Stimulated activated CD8-positive, alpha-beta memory T cell treated with anti-CD3 and anti-CD28 coated beads, Interleukin-12 subunit alpha, Interleukin-12 subunit beta, amount 100 ng/mL, for 4 hours (primary cell): Measurements from ENCODE around the gene PCGF2.

Source experiments
- DNase-seq: peaks from one replicate; pipeline ENCODE4 v3.0.0-alpha.2; 2020; ENCODE audit warnings: low read depth

PCGF2 gene

DNA sequence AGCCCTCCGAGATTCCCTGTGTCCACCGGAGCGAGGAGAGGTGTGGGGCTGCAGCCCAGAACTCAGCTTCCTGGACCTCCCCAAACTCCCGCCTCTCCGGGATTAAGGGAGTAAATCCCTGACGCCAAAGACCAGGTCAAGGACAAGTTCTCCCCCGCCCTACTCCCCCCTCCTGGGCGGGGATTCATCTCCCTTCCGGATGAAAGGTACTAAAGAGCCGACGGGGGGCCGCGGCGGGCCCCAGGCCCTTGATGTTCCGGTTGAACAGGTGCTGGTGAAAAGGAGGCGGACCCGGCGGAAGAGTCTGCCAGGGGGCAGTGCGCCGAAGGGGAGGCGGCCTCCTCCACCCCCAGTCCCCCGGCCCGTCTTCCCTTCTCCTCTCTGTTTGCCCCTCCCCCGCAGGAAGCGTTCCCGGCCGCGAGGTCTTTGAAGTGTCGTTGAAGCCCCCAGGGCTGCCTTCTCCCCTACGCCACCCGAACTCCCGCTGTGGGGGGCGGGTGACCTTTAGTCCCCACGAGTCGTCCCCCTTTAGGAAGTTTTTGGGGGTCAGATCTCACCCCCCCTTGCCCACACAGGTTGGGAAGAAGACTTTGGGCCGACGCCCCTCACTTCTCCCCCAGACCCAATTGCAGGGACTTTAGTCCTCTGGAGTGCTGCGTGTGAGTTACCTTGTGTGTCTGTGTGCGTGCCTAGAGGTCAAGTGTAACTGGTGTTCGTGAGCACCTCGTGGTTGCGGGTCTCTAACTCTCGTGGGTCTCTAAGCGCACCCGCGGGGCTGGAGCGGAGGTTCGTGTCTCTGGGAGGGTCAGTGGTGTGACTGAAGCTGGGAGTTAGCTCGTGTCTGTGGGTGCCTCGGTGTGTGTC is 44.2 kb downstream of the PCGF2 start:
- DNase-seq, result peak; percentile 75

DNA sequence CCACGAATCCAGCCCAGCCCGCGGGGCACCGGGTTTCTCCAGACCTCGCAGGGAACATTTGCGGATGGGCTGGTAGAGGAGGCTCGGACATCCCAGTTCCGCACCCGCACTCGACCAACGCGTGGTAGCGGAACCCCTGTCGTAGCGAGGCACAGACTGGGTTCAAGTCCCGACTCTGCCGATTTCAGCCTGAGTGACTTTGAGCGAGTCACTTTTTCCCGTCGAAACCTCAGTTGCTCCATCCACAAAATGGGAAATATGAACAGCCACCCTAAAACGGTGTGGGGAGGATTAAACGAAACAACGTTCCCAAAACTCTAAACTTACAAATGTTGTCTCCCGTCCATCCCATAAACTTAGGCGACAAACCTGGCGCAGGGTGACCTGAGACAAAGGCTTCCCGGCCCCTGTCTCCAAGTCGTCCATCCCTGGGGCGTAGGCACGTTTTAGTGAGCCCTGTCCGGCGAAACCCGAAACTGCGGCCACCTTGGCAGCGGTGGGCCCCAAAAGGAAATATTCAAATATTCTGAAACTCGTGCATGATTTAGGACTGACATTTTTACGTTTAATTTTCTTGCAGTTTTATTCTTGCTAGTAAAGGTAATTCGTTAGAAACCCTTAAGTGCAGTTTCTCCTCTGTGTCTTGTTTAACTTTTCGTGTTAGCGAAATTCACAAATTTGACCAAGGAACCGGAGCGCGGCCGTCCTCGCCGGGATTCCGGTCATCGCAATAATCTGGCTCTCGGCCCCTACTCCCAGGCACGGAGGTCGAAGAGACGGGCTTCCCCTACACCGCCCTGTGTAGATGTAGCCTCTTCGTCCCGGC is 45.0 kb downstream of the PCGF2 start:
- no peak for DNase-seq

GRCh38 chr17:38702166-38702915 is 45.8 kb downstream of the PCGF2 start:
- peak; percentile 75 for DNase-seq

DNA sequence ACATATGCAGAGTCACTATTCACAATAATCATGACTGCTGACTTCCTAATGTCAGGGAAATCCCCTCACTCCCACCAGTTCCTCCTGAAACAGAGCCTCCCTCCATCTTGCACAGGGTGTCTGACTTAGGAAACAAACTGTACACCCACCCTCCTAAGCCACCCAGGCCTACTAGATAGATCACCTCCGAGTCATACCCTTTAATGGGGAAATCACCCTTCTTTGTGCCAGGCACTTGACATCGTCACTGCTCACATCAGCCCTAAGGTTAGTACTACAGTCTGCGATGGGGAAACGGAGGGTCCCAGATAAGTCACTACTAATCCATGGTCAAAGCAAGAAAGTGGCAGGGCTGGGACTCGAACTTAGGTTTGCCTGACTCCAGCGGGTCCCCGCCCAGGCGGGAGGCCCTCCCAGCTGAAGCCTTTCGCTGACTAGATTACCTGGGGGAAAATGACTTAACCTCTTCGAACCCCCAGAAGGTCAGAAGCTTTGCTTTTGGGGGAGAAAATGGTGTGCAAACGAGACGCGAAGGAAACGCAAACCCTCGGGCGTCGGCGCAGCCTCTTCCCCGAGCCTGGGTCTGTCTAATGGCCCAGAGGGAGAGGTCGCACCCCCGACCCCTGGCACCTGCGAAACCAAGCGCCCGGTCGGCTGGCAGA is 46.5 kb downstream of the PCGF2 start:
- DNase-seq, result peak; percentile 63

GRCh38 chr17:38698760-38699159 is 49.4 kb downstream of the PCGF2 start:
- DNase-seq, result no peak

- DNase-seq, result no peak
Observed at GRCh38 chr17:38697061-38697820, 50.9 kb downstream of the PCGF2 start.

DNA sequence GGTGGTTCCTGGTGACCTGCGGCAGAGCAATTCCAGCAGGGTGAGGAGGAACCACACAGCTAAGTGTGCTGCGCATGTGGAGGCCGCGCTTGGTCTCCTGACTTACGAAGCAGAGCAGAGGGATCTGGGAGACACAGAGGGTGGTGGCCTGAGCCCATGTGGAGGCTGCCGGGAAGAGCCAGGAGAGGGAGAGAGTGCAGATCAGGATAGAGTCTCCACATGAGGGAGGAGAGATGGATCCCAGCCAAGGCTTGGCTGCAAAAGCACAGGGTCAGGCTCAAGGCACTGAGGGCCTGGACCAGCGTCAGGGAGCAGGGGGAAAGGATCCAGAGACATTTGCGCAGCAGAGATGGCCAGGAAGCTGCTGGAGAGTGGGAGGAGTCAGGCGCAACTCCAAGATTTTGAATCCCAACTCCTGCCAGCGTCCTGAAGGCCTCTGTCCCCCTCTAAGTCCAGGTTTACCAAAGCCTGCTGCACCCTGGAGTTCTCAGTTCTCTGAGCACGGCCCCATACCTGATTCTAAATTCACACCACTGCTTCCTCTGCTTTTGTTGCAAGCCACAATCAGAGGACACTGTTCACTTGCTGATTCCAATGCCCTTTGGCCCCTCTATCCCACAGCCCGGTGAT is 54.3 kb downstream of the PCGF2 start:
- no peak for DNase-seq

DNA sequence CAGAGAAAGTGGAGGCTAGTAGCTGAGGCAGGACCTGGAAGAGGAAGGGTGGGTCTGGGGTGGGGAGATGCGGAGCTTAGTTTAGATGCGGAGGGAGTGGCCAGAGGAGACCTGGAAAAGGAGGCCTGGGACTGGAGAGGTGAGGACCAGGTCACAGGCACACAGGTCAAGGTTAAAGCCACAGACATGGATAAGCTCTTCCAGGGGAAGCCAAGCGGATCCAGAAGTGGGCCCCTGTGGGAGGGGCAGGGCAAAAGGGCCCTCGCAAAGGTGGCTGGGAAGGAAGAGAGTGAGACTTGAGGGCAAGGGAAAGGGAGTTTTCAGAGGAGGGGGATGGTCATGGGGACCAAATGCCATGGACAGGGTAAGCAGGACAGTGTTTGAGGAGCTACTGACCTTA is 57.0 kb downstream of the PCGF2 start:
- DNase-seq, result no peak

GRCh38 chr17:38690386-38690785 is 57.8 kb downstream of the PCGF2 start:
- no peak for DNase-seq

DNA sequence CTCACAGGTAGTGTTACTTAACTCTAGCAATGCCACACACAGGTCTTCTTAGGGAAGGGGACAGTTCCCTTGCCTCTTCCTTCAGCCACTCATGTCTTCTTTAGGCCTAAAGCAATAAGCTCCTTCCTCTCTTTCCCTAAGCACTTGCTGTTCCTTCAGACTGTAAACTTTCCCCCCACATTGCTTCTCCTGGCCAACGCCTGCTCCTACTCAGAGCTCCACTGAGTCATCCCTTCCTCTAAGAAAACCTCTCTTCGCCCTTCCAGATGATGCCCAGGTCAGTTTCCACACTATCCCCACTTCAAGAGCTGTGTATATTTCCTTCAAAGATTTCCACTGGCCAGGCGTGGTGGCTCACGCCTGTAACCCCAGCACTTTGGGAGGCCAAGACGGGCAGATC is 60.9 kb downstream of the PCGF2 start:
- no peak for DNase-seq

- no peak for DNase-seq
Observed at GRCh38 chr17:38685491-38685890, 62.6 kb downstream of the PCGF2 start.
